HG03460 (cell line): ENCODE data around the gene EIF3J.

ENCODE experiments used
- ATAC-seq: cut with Tn5 transposase; IDR thresholded peaks from one replicate; pipeline ENCODE4 v1.9.1; 2021; ENCODE audit not compliant: unreplicated experiment

EIF3J gene

GRCh38 chr15:44593042-44593736 is 56.2 kb downstream of the EIF3J start:
- ATAC-seq = no peak

GRCh38 chr15:44595246-44595645 is 58.3 kb downstream of the EIF3J start:
- no peak for ATAC-seq

- ATAC-seq = no peak
Measured at GRCh38 chr15:44595656-44596510, 58.9 kb downstream of the EIF3J start.

GRCh38 chr15:44596511-44597010 is 59.6 kb downstream of the EIF3J start:
- ATAC-seq = no peak

GRCh38 chr15:44598066-44598465 is 61.1 kb downstream of the EIF3J start:
- no peak for ATAC-seq

- ATAC-seq = no peak
Measured at GRCh38 chr15:44598892-44599291, 61.9 kb downstream of the EIF3J start.

GRCh38 chr15:44603126-44603525 is 66.2 kb downstream of the EIF3J start:
- no peak for ATAC-seq

- ATAC-seq = no peak
Measured at GRCh38 chr15:44606740-44607139, 69.8 kb downstream of the EIF3J start.
